Hepatocyte (in vitro differentiated cells): ENCODE data around the gene XCL1.
"Not testable (repeated sequence)": the region's sequence is repeated elsewhere in the genome, so short reads cannot be mapped to it uniquely, and the experiment has no call there.

ENCODE experiments used
- EZH2 ChIP-seq: fragments of 200-600 bp; sonication (generic); IDR thresholded peaks from 2 replicates; pipeline ENCODE4 v1.6.1; 2016; ENCODE audit warnings: antibody characterized with exemption, mild to moderate bottlenecking, borderline replicate concordance
- EZH2phosphoT487 ChIP-seq: fragments of 200-600 bp; sonication (generic); IDR thresholded peaks from one replicate; pipeline ENCODE4 v1.6.1; 2018; ENCODE audit warnings: antibody characterized with exemption, mild to moderate bottlenecking, low read depth, moderate library complexity; ENCODE audit not compliant: unreplicated experiment, severe bottlenecking
- TF ChIP-seq, protein P1 (sequence below): fragments of 200-600 bp; sonication (generic); IDR thresholded peaks from 2 replicates; pipeline ENCODE4 v1.5.1; 2016; ENCODE audit warnings: antibody characterized with exemption, mild to moderate bottlenecking; ENCODE audit not compliant: poor library complexity

DNA sequence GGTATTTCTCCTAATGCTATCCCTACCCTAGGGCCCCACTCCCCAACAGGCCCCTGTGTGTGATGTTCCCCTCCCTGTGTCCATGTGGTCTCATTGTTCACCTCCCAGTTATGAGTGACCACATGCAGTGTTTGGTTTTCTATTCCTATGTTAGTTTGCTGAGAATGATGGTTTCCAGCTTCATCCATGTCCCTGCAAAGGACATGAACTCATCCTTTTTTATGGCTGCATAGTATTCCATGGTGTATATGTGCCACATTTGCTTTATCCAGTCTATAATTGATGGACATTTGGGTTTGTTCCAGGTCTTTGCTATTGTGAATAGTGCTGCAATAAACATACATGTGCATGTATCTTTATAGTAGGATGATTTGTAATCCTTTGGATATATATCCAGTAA is 19.0 kb downstream of the XCL1 start:
- not testable (repeated sequence) for TF ChIP-seq EZH2, EZH2phosphoT487
- TF ChIP-seq, protein P1, sequence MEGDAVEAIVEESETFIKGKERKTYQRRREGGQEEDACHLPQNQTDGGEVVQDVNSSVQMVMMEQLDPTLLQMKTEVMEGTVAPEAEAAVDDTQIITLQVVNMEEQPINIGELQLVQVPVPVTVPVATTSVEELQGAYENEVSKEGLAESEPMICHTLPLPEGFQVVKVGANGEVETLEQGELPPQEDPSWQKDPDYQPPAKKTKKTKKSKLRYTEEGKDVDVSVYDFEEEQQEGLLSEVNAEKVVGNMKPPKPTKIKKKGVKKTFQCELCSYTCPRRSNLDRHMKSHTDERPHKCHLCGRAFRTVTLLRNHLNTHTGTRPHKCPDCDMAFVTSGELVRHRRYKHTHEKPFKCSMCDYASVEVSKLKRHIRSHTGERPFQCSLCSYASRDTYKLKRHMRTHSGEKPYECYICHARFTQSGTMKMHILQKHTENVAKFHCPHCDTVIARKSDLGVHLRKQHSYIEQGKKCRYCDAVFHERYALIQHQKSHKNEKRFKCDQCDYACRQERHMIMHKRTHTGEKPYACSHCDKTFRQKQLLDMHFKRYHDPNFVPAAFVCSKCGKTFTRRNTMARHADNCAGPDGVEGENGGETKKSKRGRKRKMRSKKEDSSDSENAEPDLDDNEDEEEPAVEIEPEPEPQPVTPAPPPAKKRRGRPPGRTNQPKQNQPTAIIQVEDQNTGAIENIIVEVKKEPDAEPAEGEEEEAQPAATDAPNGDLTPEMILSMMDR: not testable (repeated sequence)
